Activated CD8-positive, alpha-beta memory T cell treated with anti-CD3 and anti-CD28 coated beads, Interleukin-2, amount 50 U/mL, for 1 hour (primary cell): Measurements from ENCODE around the gene SH3BGRL2.
"Not testable (repeated sequence)": the region's sequence is repeated elsewhere in the genome, so short reads cannot be mapped to it uniquely, and the experiment has no call there.

ENCODE experiments used
- DNase-seq: peaks from one replicate; pipeline ENCODE4 v3.0.0-alpha.2; 2020; ENCODE audit errors: extremely low read depth

Gene SH3BGRL2

GRCh38 chr6:79649016-79649415 lies 17.9 kb downstream of the SH3BGRL2 start:
- no peak for DNase-seq

- DNase-seq, result no peak
Observed at GRCh38 chr6:79650950-79651349, 19.8 kb downstream of the SH3BGRL2 start.

GRCh38 chr6:79656134-79656533 lies 25.0 kb downstream of the SH3BGRL2 start:
- DNase-seq, result no peak

GRCh38 chr6:79657238-79657637 lies 26.1 kb downstream of the SH3BGRL2 start:
- no peak for DNase-seq

GRCh38 chr6:79663655-79664054 lies 32.5 kb downstream of the SH3BGRL2 start:
- DNase-seq, result not testable (repeated sequence)

GRCh38 chr6:79665725-79666551 lies 34.8 kb downstream of the SH3BGRL2 start:
- no peak for DNase-seq

GRCh38 chr6:79666634-79667033 lies 35.5 kb downstream of the SH3BGRL2 start:
- DNase-seq, result no peak

GRCh38 chr6:79668381-79668780 lies 37.3 kb downstream of the SH3BGRL2 start:
- no peak for DNase-seq

GRCh38 chr6:79669766-79670165 lies 38.6 kb downstream of the SH3BGRL2 start:
- no peak for DNase-seq

GRCh38 chr6:79670789-79671188 lies 39.7 kb downstream of the SH3BGRL2 start:
- DNase-seq, result no peak

GRCh38 chr6:79671600-79672266 lies 40.6 kb downstream of the SH3BGRL2 start:
- DNase-seq, result peak; percentile 14

GRCh38 chr6:79672631-79673111 lies 41.5 kb downstream of the SH3BGRL2 start:
- DNase-seq, result no peak

- DNase-seq, result no peak
Observed at GRCh38 chr6:79673947-79674346, 42.8 kb downstream of the SH3BGRL2 start.

- no peak for DNase-seq
Observed at GRCh38 chr6:79676785-79677736, 45.9 kb downstream of the SH3BGRL2 start.

GRCh38 chr6:79682682-79683081 lies 51.6 kb downstream of the SH3BGRL2 start:
- DNase-seq, result not testable (repeated sequence)

- no peak for DNase-seq
Observed at GRCh38 chr6:79684876-79685275, 53.7 kb downstream of the SH3BGRL2 start.

- DNase-seq, result no peak
Observed at GRCh38 chr6:79686707-79687309, 55.7 kb downstream of the SH3BGRL2 start.

- no peak for DNase-seq
Observed at GRCh38 chr6:79687759-79688158, 56.6 kb downstream of the SH3BGRL2 start.

- no peak for DNase-seq
Observed at GRCh38 chr6:79694156-79694555, 63.0 kb downstream of the SH3BGRL2 start.

GRCh38 chr6:79694623-79695343 lies 63.7 kb downstream of the SH3BGRL2 start:
- no peak for DNase-seq

GRCh38 chr6:79697430-79697829 lies 66.3 kb downstream of the SH3BGRL2 start:
- DNase-seq, result no peak
